ENCODE results near the gene ZMIZ2.
A peak's percentile ranks its signal among the peaks of the same experiment; 100 is the strongest.
"Not testable (repeated sequence)": the region's sequence is repeated elsewhere in the genome, so short reads cannot be mapped to it uniquely, and the experiment has no call there.

Gene ZMIZ2

GRCh38 chr7:44748045-44748947 is at the start of gene ZMIZ2:
TSS of gene ZMIZ2 (plus strand) at chr7:44748847. CDS start at chr7:44756250, 7,403 bp downstream.
- peak in 57 of 58 donors; percentile 50 to 97 (median 90) for DNase-seq

GRCh38 chr7:44699598-44699997 is 49.0 kb upstream of the ZMIZ2 start:
- not testable (repeated sequence) for DNase-seq

- no peak for DNase-seq
Observed at GRCh38 chr7:44700322-44700721, 48.3 kb upstream of the ZMIZ2 start.

- not testable (repeated sequence) for DNase-seq
Observed at GRCh38 chr7:44703391-44703790, 45.3 kb upstream of the ZMIZ2 start.

GRCh38 chr7:44703921-44704320 is 44.7 kb upstream of the ZMIZ2 start:
- DNase-seq, result peak in 1 of 58 donors; percentile 5

- DNase-seq, result no peak
Observed at GRCh38 chr7:44705434-44705833, 43.2 kb upstream of the ZMIZ2 start.

- DNase-seq, result no peak
Observed at GRCh38 chr7:44706788-44707557, 41.7 kb upstream of the ZMIZ2 start.

GRCh38 chr7:44707558-44708230 is 41.0 kb upstream of the ZMIZ2 start:
- DNase-seq, result no peak

- DNase-seq, result no peak
Observed at GRCh38 chr7:44709011-44709915, 39.4 kb upstream of the ZMIZ2 start.

GRCh38 chr7:44709945-44710596 is 38.6 kb upstream of the ZMIZ2 start:
- no peak for DNase-seq

GRCh38 chr7:44711528-44711927 is 37.1 kb upstream of the ZMIZ2 start:
- no peak for DNase-seq

- DNase-seq, result no peak
Observed at GRCh38 chr7:44712012-44712411, 36.6 kb upstream of the ZMIZ2 start.

- no peak for DNase-seq
Observed at GRCh38 chr7:44713141-44713540, 35.5 kb upstream of the ZMIZ2 start.

- DNase-seq, result no peak
Observed at GRCh38 chr7:44713680-44714335, 34.8 kb upstream of the ZMIZ2 start.

GRCh38 chr7:44716205-44716604 is 32.4 kb upstream of the ZMIZ2 start:
- DNase-seq, result no peak

- no peak for DNase-seq
Observed at GRCh38 chr7:44720301-44720700, 28.3 kb upstream of the ZMIZ2 start.

- DNase-seq, result no peak
Observed at GRCh38 chr7:44724276-44724675, 24.4 kb upstream of the ZMIZ2 start.

- DNase-seq, result not testable (repeated sequence)
Observed at GRCh38 chr7:44726250-44726649, 22.4 kb upstream of the ZMIZ2 start.

GRCh38 chr7:44727158-44727936 is 21.3 kb upstream of the ZMIZ2 start:
- DNase-seq, result no peak

Data from anterior cingulate cortex (tissue), 58 donors.